PC-3 (cell line): ENCODE measurements around the gene HIC1.

Source experiments
- EZH2 ChIP-seq: fragments of 300-600 bp; sonication (generic); IDR thresholded peaks from one replicate; pipeline ENCODE4 v1.6.1; 2017; ENCODE audit warnings: antibody characterized with exemption, mild to moderate bottlenecking, low read length; ENCODE audit not compliant: unreplicated experiment
- EZH2phosphoT487 ChIP-seq: fragments of 300-600 bp; sonication (generic); IDR thresholded peaks from 2 replicates; pipeline ENCODE4 v1.6.1; 2018; ENCODE audit warnings: mild to moderate bottlenecking, antibody characterized with exemption, low read length, borderline replicate concordance
- TF ChIP-seq, protein P1 (sequence below): fragments of 300-600 bp; sonication (generic); conservative IDR thresholded peaks from 2 replicates; pipeline ENCODE4 v1.5.1; 2017; ENCODE audit warnings: antibody characterized with exemption, low read depth, mild to moderate bottlenecking, low read length

DNA sequence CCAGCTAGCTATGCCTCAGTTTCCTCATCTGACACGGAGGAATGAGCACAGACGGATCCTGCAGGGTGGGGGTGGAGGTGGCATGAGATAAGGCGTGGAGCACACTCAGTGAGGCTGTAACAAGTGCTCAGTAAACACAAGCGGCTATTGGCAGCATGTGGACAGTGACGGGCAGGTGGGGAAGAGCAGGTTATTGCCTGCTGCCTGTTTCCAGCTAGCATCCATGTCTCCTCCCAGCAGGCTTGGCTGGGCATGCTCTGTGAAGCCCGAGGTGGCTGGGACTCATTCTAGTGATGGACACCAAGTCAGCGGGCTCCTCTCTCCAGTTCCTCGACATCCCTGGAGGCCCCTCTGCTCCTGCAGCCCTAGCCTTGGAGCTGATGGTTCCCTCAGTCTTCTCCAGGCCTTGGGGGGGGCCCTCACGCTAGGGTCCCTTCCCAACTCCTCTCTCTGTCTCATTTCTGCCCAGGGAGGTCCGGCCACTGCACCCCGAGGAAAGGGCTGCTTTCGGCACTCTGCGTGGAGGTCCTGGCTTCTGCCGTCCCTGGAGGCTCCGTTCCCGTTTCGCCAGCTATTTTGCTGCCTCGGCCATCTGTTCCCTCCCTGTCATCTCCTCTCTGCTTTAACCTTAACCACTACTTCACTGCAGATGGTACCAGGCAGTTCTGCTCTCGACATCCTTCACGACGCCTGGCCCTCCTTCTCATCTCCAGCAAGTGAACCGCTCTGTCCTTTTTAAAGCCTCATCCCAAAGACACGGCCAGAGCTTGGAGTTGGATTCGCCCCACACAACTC is 36.0 kb upstream of the HIC1 start:
- TF ChIP-seq, protein P1, sequence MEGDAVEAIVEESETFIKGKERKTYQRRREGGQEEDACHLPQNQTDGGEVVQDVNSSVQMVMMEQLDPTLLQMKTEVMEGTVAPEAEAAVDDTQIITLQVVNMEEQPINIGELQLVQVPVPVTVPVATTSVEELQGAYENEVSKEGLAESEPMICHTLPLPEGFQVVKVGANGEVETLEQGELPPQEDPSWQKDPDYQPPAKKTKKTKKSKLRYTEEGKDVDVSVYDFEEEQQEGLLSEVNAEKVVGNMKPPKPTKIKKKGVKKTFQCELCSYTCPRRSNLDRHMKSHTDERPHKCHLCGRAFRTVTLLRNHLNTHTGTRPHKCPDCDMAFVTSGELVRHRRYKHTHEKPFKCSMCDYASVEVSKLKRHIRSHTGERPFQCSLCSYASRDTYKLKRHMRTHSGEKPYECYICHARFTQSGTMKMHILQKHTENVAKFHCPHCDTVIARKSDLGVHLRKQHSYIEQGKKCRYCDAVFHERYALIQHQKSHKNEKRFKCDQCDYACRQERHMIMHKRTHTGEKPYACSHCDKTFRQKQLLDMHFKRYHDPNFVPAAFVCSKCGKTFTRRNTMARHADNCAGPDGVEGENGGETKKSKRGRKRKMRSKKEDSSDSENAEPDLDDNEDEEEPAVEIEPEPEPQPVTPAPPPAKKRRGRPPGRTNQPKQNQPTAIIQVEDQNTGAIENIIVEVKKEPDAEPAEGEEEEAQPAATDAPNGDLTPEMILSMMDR, result no peak
- TF ChIP-seq EZH2 (no peak), EZH2phosphoT487 (no peak)
